Neural cell (in vitro differentiated cells): ENCODE data around the gene FBXO9. TPM values are rescaled to one million over a fixed set of nuclear protein-coding genes. Genes with fewer than 3 reads are reported as not detected.

ENCODE experiments used
- H2AFZ ChIP-seq: fragments of 200-600, 300-800 bp; sonication (generic), shearing (Covaris generic); 2 replicates; pipeline ENCODE4 v1.6.0; 2014; ENCODE audit warnings: low read depth, mild to moderate bottlenecking, antibody characterized with exemption, low read length, moderate library complexity
- H3F3A ChIP-seq: fragments of 200-600 bp; shearing (Covaris generic); 2 replicates; pipeline ENCODE4 v1.6.1; 2016; ENCODE audit warnings: mild to moderate bottlenecking, moderate library complexity, mixed read lengths, antibody characterized with exemption, low read length; ENCODE audit not compliant: insufficient read depth, poor library complexity, severe bottlenecking
- H3K27ac ChIP-seq: fragments of 200-600, 300-800 bp; sonication (generic), shearing (Covaris generic); 2 replicates; pipeline ENCODE4 v1.5.1; 2014; ENCODE audit warnings: mild to moderate bottlenecking, low read length, moderate library complexity
- H3K27me3 ChIP-seq: fragments of 300-800, 200-600 bp; sonication (generic), shearing (Covaris generic); 2 replicates; pipeline ENCODE4 v1.6.0; 2014; ENCODE audit warnings: mild to moderate bottlenecking, low read depth, low read length, moderate library complexity; ENCODE audit not compliant: insufficient read depth
- H3K36me3 ChIP-seq: fragments of 300-800, 200-600 bp; sonication (generic), shearing (Covaris generic); 2 replicates; pipeline ENCODE4 v1.5.1; 2014; ENCODE audit warnings: mild to moderate bottlenecking, antibody characterized with exemption, low read length, moderate library complexity; ENCODE audit not compliant: insufficient read depth
- H3K4me2 ChIP-seq: fragments of 300-800, 200-600 bp; sonication (generic), shearing (Covaris generic); 2 replicates; pipeline ENCODE4 v1.6.0; 2014; ENCODE audit warnings: mild to moderate bottlenecking, low read length
- H3K4me3 ChIP-seq: fragments of 300-800, 200-600 bp; sonication (generic), shearing (Covaris generic); 2 replicates; pipeline ENCODE4 v1.5.1; 2014; ENCODE audit warnings: mild to moderate bottlenecking, low read length, moderate library complexity
- H3K79me2 ChIP-seq: fragments of 200-600 bp; shearing (Covaris generic); replicated peaks from 2 replicates; pipeline ENCODE4 v1.6.0; 2014; ENCODE audit warnings: mild to moderate bottlenecking, low read length, moderate library complexity; ENCODE audit not compliant: insufficient read depth
- H3K9ac ChIP-seq: fragments of 300-800, 200-600 bp; sonication (generic), shearing (Covaris generic); 2 replicates; pipeline ENCODE4 v1.6.1; 2016; ENCODE audit warnings: mild to moderate bottlenecking, low read length, mixed read lengths
- H3K9me2 ChIP-seq: fragments of 200-600 bp; shearing (Covaris generic); 2 replicates; pipeline ENCODE4 v1.6.1; 2016; ENCODE audit warnings: mild to moderate bottlenecking, low read length, mixed read lengths; ENCODE audit not compliant: insufficient read depth
- H3K9me3 ChIP-seq: fragments of 200-600, 300-800 bp; sonication (generic), shearing (Covaris generic); 2 replicates; pipeline ENCODE4 v1.6.1; 2016; ENCODE audit warnings: mild to moderate bottlenecking, mixed run types, low read length, moderate library complexity, mixed read lengths
- H4K20me1 ChIP-seq: fragments of 200-600 bp; shearing (Covaris generic); 2 replicates; pipeline ENCODE4 v1.6.1; 2016; ENCODE audit warnings: mild to moderate bottlenecking, mixed run types; ENCODE audit not compliant: insufficient read depth
- EP300 ChIP-seq: fragments of 450-650 bp; conservative IDR thresholded peaks from 2 replicates; pipeline ENCODE4 v1.6.1; 2014; ENCODE audit warnings: antibody characterized with exemption, mild to moderate bottlenecking, moderate library complexity; ENCODE audit not compliant: poor library complexity, severe bottlenecking
- EZH2 ChIP-seq: fragments of 200-600, 300-800 bp; shearing (Covaris generic), sonication (generic); IDR thresholded peaks from 2 replicates; pipeline ENCODE4 v1.6.1; 2014; ENCODE audit warnings: antibody characterized with exemption, low read length, borderline replicate concordance, mild to moderate bottlenecking; ENCODE audit not compliant: insufficient read depth, poor library complexity, severe bottlenecking
- MXI1 ChIP-seq: fragments of 450-650 bp; conservative IDR thresholded peaks from 2 replicates; pipeline ENCODE4 v1.6.1; 2014; ENCODE audit warnings: antibody characterized with exemption, mild to moderate bottlenecking; ENCODE audit not compliant: poor library complexity, severe bottlenecking
- POLR2AphosphoS5 ChIP-seq: IDR thresholded peaks from 2 replicates; pipeline ENCODE4 v1.6.1; 2012
- RAD21 ChIP-seq: fragments of 450-650 bp; conservative IDR thresholded peaks from 2 replicates; pipeline ENCODE4 v1.6.1; 2014; ENCODE audit warnings: antibody characterized with exemption, mild to moderate bottlenecking, moderate library complexity
- SMC3 ChIP-seq: fragments of 450-650 bp; conservative IDR thresholded peaks from 2 replicates; pipeline ENCODE4 v1.6.1; 2014; ENCODE audit warnings: antibody characterized with exemption, mild to moderate bottlenecking, moderate library complexity; ENCODE audit not compliant: poor library complexity
- TAF1 ChIP-seq: IDR thresholded peaks from 2 replicates; pipeline ENCODE4 v1.6.1; 2012; ENCODE audit warnings: low read depth
- polyA plus RNA-seq: library from polyadenylated mRNA; depleted of rRNA; stranded (reverse); fragments of >200 nt; gene quantifications from 2 replicates; pipeline ENCODE4 v1.2.3, GENCODE V29; 2014
- TF ChIP-seq, protein P1 (sequence below): fragments of 450-650 bp; IDR thresholded peaks from 2 replicates; pipeline ENCODE4 v1.5.1; 2014; ENCODE audit warnings: antibody characterized with exemption, mild to moderate bottlenecking, moderate library complexity; ENCODE audit not compliant: poor library complexity, severe bottlenecking
- TF ChIP-seq, protein P2 (sequence below): IDR thresholded peaks from 2 replicates; pipeline ENCODE4 v1.6.1; 2012; ENCODE audit warnings: borderline replicate concordance

FBXO9 gene
- polyA plus RNA-seq, 1 donor from 2014 or later, result 92.2 TPM

DNA sequence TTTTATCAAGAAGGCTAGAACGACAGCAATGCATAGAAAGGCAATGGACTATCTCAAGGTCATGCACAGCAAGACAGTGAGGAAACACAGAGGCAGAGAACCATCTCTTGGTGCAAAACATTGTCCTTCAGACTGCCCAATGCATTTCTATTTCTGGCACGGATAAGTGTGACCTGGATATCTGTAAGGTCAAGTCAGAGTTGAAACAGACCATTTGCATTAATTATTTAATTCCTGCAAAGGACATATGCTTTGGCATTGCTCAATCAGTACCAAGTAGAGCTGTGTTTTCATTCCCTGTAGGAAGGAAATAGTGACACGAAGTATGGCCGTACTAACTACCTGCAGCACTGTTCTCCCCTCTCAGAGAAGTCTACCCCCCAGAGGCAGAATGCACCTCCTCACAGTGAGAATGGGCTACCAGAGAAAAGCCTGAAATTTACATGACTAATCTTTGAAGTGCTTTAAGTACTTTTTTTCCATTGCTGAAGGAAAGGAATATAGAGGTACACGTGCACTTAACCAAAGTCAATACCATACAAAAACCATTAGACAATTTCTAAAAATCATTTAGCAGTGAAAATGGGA lies 38.0 kb upstream of the FBXO9 start:
- H4K20me1 ChIP-seq, result no peaks in the 10 kb centered on the region
- no peaks in the 10 kb centered on the region for H3K27me3 ChIP-seq
- H3K9me2 ChIP-seq, result no peaks in the 10 kb centered on the region
- TF ChIP-seq POLR2AphosphoS5, result no peak
- TF ChIP-seq RAD21, result no peak
- TF ChIP-seq EZH2, result no peak
- TF ChIP-seq, protein P1, sequence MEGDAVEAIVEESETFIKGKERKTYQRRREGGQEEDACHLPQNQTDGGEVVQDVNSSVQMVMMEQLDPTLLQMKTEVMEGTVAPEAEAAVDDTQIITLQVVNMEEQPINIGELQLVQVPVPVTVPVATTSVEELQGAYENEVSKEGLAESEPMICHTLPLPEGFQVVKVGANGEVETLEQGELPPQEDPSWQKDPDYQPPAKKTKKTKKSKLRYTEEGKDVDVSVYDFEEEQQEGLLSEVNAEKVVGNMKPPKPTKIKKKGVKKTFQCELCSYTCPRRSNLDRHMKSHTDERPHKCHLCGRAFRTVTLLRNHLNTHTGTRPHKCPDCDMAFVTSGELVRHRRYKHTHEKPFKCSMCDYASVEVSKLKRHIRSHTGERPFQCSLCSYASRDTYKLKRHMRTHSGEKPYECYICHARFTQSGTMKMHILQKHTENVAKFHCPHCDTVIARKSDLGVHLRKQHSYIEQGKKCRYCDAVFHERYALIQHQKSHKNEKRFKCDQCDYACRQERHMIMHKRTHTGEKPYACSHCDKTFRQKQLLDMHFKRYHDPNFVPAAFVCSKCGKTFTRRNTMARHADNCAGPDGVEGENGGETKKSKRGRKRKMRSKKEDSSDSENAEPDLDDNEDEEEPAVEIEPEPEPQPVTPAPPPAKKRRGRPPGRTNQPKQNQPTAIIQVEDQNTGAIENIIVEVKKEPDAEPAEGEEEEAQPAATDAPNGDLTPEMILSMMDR, result no peak
- TF ChIP-seq EP300, result no peak
- TF ChIP-seq MXI1, result no peak
- TF ChIP-seq TAF1, result no peak
- H3K4me3 ChIP-seq, result no peak overlapping the region
- H3K9me3 ChIP-seq, result no peaks in the 10 kb centered on the region
- H2AFZ ChIP-seq, result no peak overlapping the region
- no peak overlapping the region for H3K9ac ChIP-seq
- H3K79me2 ChIP-seq, result no peaks in the 10 kb centered on the region
- H3K4me2 ChIP-seq, result no peak overlapping the region
- no peak overlapping the region for H3K27ac ChIP-seq
- H3F3A ChIP-seq, result no peaks in the 10 kb centered on the region
- peaks cover 20% of the 10 kb centered on the region for H3K36me3 ChIP-seq

DNA sequence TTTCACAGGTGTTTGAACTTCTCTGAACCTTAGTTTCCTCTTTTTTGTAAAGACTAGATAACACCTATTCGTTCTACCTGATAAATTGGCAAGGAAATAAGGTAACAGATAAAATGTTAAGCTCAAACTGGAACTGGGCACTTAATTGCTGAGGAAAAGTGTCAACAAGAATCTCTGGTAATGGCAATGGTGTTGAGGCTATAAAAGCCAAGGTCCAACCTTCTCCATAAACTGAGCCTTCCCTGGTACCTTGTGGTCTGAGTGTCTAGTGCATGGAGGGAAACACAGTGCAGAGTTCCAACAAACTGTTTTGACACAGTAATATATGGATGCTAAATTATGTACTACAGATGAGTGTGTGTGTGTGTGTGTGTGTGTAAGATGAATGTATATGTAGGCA lies 36.7 kb upstream of the FBXO9 start:
- H3F3A ChIP-seq, result no peaks in the 10 kb centered on the region
- no peaks in the 10 kb centered on the region for H4K20me1 ChIP-seq
- no peaks in the 10 kb centered on the region for H3K9me2 ChIP-seq
- no peak for TF ChIP-seq POLR2AphosphoS5
- no peak for TF ChIP-seq SMC3
- TF ChIP-seq MXI1, result no peak
- TF ChIP-seq, protein P2, sequence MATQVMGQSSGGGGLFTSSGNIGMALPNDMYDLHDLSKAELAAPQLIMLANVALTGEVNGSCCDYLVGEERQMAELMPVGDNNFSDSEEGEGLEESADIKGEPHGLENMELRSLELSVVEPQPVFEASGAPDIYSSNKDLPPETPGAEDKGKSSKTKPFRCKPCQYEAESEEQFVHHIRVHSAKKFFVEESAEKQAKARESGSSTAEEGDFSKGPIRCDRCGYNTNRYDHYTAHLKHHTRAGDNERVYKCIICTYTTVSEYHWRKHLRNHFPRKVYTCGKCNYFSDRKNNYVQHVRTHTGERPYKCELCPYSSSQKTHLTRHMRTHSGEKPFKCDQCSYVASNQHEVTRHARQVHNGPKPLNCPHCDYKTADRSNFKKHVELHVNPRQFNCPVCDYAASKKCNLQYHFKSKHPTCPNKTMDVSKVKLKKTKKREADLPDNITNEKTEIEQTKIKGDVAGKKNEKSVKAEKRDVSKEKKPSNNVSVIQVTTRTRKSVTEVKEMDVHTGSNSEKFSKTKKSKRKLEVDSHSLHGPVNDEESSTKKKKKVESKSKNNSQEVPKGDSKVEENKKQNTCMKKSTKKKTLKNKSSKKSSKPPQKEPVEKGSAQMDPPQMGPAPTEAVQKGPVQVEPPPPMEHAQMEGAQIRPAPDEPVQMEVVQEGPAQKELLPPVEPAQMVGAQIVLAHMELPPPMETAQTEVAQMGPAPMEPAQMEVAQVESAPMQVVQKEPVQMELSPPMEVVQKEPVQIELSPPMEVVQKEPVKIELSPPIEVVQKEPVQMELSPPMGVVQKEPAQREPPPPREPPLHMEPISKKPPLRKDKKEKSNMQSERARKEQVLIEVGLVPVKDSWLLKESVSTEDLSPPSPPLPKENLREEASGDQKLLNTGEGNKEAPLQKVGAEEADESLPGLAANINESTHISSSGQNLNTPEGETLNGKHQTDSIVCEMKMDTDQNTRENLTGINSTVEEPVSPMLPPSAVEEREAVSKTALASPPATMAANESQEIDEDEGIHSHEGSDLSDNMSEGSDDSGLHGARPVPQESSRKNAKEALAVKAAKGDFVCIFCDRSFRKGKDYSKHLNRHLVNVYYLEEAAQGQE, result no peak
- TF ChIP-seq RAD21, result no peak
- no peak for TF ChIP-seq EP300
- TF ChIP-seq, protein P1, result no peak
- TF ChIP-seq TAF1, result no peak
- no peak for TF ChIP-seq EZH2
- H3K79me2 ChIP-seq, result no peaks in the 10 kb centered on the region
- no peak overlapping the region for H2AFZ ChIP-seq
- peaks cover 20% of the 10 kb centered on the region for H3K36me3 ChIP-seq
- H3K9me3 ChIP-seq, result no peaks in the 10 kb centered on the region
- H3K9ac ChIP-seq, result no peak overlapping the region
- H3K27me3 ChIP-seq, result no peaks in the 10 kb centered on the region
- no peak overlapping the region for H3K4me3 ChIP-seq
- H3K27ac ChIP-seq, result no peak overlapping the region
- no peak overlapping the region for H3K4me2 ChIP-seq
